HG02970 (cell line): ENCODE results near the gene DIP2A.

ENCODE experiments used
- ATAC-seq: cut with Tn5 transposase; IDR thresholded peaks from one replicate; pipeline ENCODE4 v1.9.1; 2021; ENCODE audit warnings: mild to moderate bottlenecking, moderate library complexity, moderate number of reproducible peaks; ENCODE audit not compliant: unreplicated experiment, low FRiP score

Gene DIP2A

DNA sequence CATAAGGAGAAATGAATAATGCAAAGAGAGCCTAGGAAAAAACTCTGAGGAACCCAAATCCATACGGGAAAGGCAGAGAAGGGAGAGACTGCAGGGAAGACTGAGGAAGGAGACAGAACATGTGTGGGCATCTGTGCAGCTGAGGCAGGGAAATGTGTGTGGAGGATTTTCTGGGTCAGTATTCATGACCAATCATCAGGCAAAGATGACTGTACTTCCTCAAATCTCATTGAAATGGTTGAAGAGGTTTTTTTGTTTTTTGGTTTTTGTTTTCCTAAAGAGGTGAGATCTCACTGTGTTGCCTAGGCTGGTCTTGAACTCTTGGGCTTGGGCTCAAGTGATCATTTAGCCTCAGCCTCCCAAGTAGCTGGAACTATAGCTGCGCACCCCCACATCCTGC, 15.7 kb downstream of the DIP2A start:
- ATAC-seq = no peak

DNA sequence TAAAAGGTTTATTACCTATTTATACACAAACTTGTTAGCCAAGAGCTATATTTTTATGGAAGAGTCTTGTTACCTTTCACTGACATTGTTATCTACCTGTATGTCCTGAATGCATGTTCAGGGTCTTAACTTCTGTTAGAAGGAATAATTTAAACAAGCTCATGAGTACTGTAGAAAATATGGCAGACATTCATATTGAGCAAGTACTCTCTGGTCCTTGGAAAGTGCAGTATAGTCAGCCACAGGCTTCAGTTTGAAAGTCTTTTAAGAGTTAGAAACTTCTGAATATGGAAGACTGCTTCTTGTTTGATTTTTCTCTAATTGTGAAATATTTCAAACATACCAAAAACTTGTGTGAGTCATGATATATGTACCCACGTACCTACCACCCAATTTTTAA, 16.6 kb downstream of the DIP2A start:
- no peak for ATAC-seq

DNA sequence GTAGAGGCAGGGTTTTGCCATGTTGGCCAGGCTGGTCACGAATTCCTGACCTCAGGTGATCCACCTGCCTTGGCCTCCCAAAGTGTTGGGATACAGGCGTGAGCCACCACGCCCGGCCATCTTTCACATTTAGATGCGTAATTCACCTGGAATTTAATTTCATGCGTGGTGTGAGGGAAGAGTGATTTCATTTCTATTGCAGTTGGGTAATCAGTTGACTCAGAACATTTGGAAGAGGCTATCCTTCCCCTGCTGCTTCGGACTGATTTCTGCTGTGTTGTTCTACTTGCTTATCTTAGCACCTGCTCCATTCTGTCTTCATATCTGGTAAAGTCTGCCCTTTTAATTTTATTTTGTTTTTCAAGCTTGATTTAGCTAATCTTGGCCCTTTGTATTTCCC, 19.1 kb downstream of the DIP2A start:
- no peak for ATAC-seq

DNA sequence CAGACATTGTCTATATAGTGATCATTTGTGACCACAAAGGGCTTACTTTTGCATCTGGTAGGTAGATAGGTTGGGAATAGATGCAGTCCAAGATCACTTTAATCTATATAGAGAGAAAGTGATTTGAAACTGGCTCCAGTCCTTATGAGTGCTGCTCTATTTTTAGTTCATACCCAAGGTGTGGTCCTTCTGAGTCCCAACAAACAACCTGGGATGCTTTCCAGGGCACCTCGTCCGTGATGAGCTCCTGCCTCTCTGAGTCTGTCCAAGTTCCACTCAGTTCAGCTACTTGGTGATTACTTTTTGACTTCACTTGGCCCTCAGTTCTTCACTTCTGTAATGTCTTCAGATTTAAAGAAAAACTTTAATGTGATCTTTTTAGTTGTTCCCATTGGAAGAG, 20.2 kb downstream of the DIP2A start:
- ATAC-seq = no peak

DNA sequence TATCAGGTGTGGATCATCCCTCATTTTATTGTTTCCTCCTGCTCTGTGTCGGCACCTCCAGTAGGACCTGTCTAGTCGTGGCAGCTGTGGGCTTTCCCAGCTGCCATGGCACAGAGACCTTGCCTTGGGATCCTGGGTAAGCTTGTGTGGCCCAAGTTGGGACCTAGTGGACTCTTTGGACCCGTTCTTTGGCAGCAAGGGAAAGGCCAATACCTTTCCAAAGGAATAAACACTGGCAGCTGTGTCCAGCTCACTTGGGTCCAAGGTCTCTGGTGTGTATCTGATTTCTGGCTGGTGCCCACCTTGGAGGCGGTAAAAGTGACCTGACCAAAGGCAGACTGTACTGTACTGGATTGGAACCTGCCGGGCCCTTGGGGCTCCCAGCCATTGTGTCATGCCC, 21.8 kb downstream of the DIP2A start:
- ATAC-seq = no peak

DNA sequence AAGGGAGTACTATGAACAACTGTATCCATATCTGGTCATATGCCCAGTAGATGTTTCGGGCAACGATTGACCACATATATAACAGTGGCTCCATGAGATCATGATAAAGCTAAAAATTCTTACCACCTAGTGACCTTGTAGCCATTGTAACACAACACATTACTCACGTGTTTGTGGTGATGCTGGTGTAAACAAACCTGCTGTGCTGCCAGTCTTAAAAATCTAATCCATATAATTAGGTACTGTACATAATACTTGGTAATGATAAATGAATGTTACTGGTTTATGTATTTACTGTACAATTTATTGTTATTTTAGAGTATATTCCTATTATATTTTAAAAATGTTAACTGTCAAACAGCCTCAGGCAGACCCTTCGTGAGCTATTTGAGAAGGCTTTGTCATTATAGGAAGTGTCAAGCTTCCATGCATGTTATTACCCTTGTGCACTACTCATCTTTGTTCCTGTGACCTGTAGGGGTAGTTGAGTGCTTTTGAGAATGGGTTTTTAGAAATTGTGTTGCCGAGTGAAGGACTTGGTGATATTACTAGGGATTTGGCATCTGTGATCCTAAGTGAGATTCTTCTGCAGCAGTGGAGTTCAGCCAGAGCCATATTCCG, 23.6 kb downstream of the DIP2A start:
- ATAC-seq = no peak

DNA sequence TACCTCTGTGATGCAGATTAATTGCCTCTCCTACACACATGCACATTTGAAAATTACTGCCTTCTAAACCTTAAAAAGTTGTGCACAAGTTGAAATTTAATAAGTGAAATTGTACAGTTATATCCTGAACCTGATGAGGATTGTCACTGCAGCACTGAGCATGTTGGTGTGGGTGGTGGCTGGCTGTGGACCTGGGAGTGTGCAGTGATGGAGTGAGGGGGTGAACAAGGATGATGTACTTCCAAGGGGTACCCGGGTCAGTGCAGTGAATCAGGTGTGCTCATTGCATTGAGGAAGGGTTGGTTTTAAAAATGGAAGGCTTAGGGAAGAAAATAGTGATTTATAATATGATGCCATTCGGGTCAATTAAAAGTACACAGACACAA, 24.1 kb downstream of the DIP2A start:
- ATAC-seq = no peak

DNA sequence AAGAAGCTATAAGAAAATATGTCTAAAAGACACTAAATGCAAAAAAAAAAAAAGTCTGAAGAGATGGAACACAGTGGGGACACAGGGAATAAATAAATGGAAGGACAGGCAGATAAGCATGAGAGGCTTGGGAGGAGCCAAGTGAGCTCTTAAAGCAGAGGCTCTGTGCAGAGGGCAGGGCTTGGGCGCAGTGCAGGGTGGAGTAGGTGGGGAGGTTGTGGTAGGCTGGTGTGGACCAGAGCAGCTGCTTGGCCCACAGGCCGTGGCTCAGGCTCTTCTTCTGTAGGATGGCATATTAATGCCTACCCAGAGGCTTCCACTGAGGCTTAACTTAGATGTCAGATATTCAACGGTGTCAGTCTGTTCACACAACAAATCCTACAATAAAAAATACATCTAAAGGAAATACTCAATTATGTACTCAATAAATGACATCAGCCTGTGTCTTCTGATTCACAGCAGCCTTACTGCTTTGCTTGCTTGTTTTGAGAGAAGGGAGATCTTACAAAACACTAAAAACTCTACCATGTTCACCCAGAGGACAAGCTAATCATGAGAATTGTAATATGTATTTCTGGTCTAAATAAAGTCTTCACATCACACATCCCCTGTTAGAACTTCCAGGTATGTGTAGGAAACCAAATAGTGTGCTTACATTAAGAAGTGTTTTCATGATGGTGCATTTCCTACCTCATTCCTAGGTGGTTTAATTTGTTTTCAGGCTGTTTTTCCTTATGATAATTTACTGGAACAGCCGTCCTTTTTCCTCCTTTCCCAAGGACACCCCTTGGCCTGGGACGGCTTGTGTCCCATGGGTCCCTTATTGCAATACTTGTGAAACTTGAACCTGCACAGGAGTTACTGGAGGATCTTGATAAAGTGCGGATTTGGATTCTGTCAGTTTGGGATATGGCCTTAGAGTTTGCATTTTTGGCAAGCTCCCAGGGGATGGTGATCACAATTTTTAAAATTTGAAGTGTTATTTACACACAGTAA, 24.9 kb downstream of the DIP2A start:
- no peak for ATAC-seq

DNA sequence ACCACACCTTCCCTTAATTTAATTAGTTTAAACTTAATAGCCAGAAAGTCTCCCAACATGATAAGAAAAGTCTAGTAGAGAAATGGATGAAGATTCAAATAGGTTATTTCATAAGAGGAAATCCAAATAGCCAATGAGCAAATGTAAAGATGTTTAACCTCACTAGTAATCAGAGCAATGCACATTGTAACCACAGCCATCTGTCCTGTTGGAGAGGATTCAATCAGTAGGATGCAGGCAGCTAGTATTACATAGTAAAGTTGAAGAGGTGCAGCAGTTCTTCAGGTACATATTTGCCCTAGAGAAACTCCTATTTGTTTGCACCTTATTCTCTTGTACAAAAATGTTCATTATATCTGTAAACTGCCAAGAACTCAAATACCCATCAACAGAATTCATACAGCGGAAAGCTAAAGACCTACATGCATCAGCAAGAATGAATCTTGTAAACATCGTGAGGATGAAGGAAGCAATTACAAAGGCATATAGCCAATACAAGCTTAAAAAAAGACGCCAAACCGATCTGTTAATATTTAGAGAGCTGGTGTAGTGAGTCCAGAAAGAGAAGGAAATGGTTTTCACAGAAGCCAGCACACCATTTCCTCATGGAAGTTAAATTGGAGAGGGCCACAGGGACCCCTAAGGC, 27.9 kb downstream of the DIP2A start:
- ATAC-seq = no peak

DNA sequence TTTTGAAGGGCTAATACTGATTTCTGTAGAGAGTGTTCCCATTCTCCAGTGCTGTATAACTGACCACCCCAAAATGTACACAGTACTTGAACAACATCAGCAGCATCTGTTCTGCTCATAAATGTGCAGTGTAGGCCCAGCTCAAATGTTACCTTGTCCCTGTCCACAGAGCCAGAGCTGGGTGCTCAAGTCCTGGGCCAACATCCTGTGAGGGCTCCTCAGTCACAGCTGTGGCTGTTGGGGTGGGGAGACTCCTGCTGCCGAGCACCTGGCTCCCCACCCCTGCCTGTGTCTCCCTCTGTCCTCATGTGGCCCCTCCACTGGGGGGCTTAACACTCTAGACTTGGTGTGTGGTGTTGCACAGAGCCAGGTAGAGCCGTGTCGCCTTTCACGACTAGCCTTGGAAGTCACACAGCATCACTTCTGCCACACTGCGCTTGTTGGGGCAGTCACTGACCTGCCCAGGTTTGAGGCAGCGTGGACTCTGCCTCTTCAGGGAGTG, 30.5 kb downstream of the DIP2A start:
- no peak for ATAC-seq

DNA sequence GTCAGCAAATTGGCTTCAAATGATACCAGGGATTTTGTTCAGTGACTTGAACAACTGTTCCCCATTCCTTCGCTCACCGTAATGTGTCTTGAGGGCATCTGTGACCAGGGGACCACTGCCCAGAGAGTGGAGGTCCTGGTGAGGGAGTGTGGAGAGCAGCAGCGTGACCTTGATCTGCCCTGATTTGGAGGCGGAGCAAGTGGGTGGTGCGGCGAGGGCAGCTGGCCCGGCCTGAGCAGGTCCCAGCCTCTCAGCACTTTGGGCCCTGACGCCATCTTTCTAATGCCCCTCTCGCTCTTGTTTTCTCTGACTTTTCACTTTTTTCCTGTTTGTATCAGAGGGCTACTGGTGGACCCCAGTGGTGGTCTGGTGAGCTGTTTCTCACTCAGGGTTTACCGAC, 31.1 kb downstream of the DIP2A start:
- no peak for ATAC-seq

DNA sequence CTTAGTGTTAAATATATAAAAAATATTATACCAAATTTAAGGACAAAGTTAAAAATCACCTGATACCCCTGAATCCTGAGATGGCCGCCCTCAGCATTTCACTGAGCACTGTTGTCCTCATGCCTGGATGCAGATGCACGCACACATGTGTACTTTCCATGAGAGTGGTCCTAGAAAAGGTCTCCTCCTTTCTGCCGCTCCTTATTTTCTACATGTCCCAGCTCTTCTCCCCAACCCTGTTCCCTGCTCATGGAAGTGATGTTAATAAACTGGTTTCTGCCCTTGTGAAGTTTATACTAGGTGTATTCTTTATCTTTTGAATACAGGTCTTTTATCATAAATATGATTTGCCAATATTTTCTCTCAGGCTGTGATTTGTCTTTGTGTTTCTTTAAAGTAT, 32.9 kb downstream of the DIP2A start:
- ATAC-seq = no peak

DNA sequence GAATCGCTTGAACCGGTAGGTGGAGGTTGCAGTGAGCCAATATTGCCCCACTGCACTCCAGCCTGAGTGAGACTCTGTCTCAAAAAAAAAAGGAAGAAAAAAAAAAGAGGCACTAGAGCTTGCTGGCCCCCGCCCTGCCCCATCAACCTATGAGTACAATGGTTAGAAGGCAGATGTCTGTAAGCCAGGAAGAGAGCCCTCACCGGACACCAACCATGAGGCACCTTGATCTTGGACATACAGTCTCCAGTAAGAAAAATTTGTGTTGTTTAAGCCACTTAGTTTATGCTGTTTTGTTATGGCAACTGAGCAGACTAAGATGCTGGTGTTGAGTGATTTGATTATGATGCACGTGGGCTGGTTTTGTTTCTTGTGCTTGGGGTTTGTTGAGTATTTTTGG, 34.2 kb downstream of the DIP2A start:
- no peak for ATAC-seq

DNA sequence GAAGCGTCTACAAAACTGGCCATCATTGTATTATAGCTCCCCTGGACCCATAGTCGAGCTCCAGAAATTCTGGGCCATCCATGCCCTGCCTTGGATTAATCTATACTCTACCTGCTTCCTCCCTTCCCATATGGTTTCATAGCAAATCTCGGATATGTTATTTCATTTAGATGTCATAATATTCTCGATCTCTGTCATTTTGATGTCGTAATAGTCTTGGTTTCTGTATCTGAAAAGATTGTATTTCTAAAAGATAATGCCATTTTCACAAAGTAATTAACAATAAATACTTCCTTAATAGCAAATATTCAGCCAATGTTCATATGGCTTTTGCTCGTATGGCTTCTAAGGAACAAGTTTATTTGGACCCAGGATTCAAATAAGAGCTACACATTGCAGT, 35.1 kb downstream of the DIP2A start:
- no peak for ATAC-seq

DNA sequence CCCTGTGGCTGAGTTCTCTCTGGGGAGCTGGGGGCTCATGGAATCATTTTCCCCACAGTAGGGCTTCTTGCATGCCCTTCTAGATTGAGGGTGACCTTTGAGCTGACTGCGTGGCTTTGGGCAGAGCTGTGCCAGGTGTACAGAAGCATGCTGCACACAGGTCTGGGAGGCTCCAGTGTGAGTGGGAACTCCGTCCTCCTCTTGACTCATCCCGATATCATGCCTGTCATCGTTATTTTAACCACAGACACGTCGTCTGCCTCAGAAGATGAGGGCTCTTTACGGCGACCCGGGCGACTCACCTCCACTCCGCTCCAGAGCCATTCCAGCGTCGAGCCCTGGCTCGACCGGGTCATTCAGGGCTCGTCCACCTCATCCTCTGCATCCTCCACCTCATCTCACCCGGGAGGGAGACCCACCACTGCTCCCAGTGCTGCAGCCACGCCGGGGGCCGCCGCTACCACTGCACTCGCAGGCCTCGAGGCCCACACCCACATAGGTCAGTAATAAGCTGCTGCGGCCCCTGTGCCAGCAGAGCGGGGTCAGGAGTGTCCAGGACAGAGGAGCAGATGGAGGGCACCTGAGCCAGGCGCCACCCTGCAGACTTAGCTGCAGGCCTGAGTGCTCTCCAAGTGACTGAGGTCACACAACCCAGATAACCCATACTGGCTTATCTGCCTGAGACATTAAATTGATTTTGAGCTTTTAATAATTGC, 39.8 kb downstream of the DIP2A start:
- ATAC-seq = no peak

DNA sequence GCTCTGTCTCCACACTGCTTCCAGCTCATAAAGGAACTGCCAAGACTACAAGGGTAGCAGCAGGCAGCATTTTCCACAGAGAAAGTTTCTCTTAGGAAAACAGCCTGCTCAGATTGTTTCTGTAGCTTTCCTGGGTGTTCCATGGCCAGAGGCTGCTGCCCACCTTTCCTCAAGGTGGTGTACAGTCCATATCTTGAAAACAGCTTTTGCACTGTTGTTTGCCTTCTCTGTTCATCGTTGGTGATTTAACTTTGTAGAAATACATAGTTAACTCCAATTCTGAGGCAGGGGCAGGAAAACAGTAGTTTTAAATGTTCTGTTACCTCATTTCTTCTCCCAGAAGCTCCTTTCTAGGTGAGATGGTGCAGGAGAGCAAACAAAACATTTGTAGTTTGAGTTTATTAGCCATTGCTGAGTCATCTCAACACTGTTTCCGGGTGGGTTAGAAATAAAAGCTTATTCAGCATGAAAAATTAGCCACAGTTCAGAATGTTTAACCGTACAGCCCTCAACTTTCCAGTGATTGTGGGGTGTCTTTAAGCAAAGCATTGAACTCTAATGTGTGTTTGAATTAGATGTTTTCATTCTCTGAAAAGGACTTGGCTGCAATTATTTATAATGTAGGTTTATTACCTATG, 41.7 kb downstream of the DIP2A start:
- no peak for ATAC-seq

DNA sequence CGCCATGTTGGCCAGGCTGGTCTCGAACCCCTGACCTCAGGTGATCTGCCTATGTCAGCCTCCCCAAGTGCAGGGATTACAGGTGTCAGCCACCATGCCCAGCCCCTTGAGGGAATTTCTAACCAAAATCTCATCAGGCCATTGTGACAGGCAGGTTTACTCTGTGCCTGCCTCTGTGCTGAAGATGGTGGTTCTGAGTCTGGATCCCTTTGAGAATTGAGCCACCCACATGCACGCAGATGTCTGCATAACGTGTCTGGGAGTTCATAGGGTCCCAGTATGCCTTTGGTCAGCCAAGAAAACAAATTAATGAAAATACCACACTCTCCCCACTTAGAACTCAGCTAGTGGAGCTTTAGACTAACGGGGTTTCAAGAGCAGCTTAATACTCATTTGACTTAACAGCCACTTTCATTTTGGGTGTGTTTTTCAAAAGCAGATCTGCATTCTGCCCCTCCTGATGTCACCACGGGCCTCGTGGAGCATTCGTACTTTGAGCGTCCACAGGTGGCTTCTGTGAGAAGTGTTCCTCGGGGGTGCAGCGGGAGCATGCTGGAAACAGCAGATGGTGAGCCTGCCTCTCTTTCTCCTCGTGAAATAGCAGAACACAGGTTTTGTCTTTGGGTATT, 45.3 kb downstream of the DIP2A start:
- ATAC-seq = no peak

DNA sequence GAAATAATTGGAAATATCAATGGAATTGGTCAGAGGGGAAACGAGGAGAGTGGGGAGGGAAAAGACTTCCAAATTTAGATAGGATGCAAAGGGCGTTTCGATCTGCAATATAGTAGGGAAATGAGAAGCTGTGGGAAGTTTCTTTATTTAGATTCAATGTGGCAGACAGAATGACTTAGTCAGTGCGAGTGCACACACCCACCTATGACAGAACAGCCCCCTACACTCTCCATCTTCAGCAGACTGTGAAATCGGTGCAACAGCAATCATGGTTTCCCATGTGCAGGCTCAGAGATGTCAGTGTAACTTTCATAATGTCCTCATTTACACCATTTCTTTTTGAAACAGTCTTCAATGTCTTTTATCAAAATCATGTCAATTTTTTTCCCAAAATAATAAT, 46.0 kb downstream of the DIP2A start:
- no peak for ATAC-seq

DNA sequence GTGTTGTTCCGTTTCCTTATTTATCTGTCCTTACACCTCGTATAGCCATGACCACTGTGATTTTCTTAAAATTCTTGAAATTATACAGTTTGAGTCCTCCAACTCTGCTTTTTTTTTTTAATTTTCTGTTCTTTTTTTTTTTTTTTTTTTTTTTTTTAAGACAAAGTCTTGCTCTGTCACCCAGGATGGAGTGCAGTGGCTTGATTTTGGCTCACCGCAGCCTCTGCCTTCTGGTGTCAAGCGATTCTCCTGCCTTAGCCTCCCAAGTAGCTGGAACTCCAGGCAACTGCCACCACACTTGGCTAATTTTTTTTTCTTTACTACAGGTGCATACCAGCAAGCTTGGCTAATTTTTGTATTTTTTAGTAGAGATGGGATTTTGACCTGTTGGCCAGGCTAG, 48.9 kb downstream of the DIP2A start:
- no peak for ATAC-seq
